Measurements from ENCODE around the gene NEUROG3. TPM values are rescaled to one million over a fixed set of nuclear protein-coding genes. Genes with fewer than 3 reads are reported as not detected.

The NEUROG3 gene
- total RNA-seq, 1 donor from 2014 or later: not detected

GRCh38 chr10:69577268-69578232 is 4.3 kb upstream of the NEUROG3 start:
- H3K4me1 Mint-ChIP-seq (ENCODE audit: low read depth, unreplicated experiment): peaks cover 32% of the 10 kb centered on the region
- peak overlapping the region; percentile 88 for H3K4me3 Mint-ChIP-seq (ENCODE audit: unreplicated experiment)
- no peak overlapping the region for H3K27ac Mint-ChIP-seq (ENCODE audit: unreplicated experiment)
- H3K27me3 Mint-ChIP-seq (ENCODE audit: unreplicated experiment): peaks cover 44% of the 10 kb centered on the region
- peaks cover 6% of the 10 kb centered on the region for H3K36me3 Mint-ChIP-seq (ENCODE audit: unreplicated experiment)
- peak; percentile 36 for DNase-seq
- TF ChIP-seq CTCF (IDR thresholded peaks at IDR 0.05; ENCODE audit: partially characterized antibody, unreplicated experiment): no peak
- peaks cover 12% of the 10 kb centered on the region for H3K9me3 Mint-ChIP-seq (ENCODE audit: unreplicated experiment)

- TF ChIP-seq CTCF (IDR thresholded peaks at IDR 0.05; ENCODE audit: partially characterized antibody, unreplicated experiment): no peak
- peak; percentile 40 for DNase-seq
- Mint-ChIP-seq H3K36me3 (ENCODE audit: unreplicated experiment) (peaks cover 6% of the 10 kb centered on the region), H3K4me3 (ENCODE audit: unreplicated experiment) (peak overlapping the region; percentile 88), H3K27me3 (ENCODE audit: unreplicated experiment) (peaks cover 50% of the 10 kb centered on the region), H3K9me3 (ENCODE audit: unreplicated experiment) (peaks cover 14% of the 10 kb centered on the region), H3K27ac (ENCODE audit: unreplicated experiment) (no peak overlapping the region), H3K4me1 (ENCODE audit: low read depth, unreplicated experiment) (peaks cover 35% of the 10 kb centered on the region)
Observed at GRCh38 chr10:69576334-69577011, 3.3 kb upstream of the NEUROG3 start.

- peaks cover 14% of the 10 kb centered on the region for H3K9me3 Mint-ChIP-seq (ENCODE audit: unreplicated experiment)
- no peak for TF ChIP-seq CTCF (IDR thresholded peaks at IDR 0.05; ENCODE audit: partially characterized antibody, unreplicated experiment)
- DNase-seq: no peak
- H3K4me1 Mint-ChIP-seq (ENCODE audit: low read depth, unreplicated experiment): peaks cover 39% of the 10 kb centered on the region
- peaks cover 6% of the 10 kb centered on the region for H3K36me3 Mint-ChIP-seq (ENCODE audit: unreplicated experiment)
- peaks cover 59% of the 10 kb centered on the region for H3K27me3 Mint-ChIP-seq (ENCODE audit: unreplicated experiment)
- peak overlapping the region; percentile 88 for H3K4me3 Mint-ChIP-seq (ENCODE audit: unreplicated experiment)
- H3K27ac Mint-ChIP-seq (ENCODE audit: unreplicated experiment): no peak overlapping the region
Observed at GRCh38 chr10:69575164-69575722, 2.0 kb upstream of the NEUROG3 start.

GRCh38 chr10:69574571-69574978 is 1.4 kb upstream of the NEUROG3 start:
- Mint-ChIP-seq H3K9me3 (ENCODE audit: unreplicated experiment) (peaks cover 14% of the 10 kb centered on the region), H3K27me3 (ENCODE audit: unreplicated experiment) (peaks cover 63% of the 10 kb centered on the region), H3K4me1 (ENCODE audit: low read depth, unreplicated experiment) (peaks cover 37% of the 10 kb centered on the region), H3K4me3 (ENCODE audit: unreplicated experiment) (peak overlapping the region; percentile 88), H3K36me3 (ENCODE audit: unreplicated experiment) (no peaks in the 10 kb centered on the region), H3K27ac (ENCODE audit: unreplicated experiment) (no peak overlapping the region)
- TF ChIP-seq CTCF (IDR thresholded peaks at IDR 0.05; ENCODE audit: partially characterized antibody, unreplicated experiment): no peak
- DNase-seq: peak; percentile 41
